Measurements from ENCODE around the gene SLC25A3.
"Not testable (repeated sequence)": the region's sequence is repeated elsewhere in the genome, so short reads cannot be mapped to it uniquely, and the experiment has no call there.

SLC25A3 gene

GRCh38 chr12:98561846-98562245 lies 31.6 kb upstream of the SLC25A3 start:
- Histone ChIP-seq H3K4me3 (ENCODE audit: insufficient read length, low read depth) (no peak overlapping the region), H3K4me1 (ENCODE audit: insufficient read depth, insufficient read length) (no peaks in the 10 kb centered on the region), H3K9me3 (ENCODE audit: insufficient read depth, low read length) (no peaks in the 10 kb centered on the region), H3K36me3 (ENCODE audit: insufficient read depth, insufficient read length, low read length) (no peaks in the 10 kb centered on the region), H3K27me3 (ENCODE audit: insufficient read depth, insufficient read length) (no peaks in the 10 kb centered on the region), H3K9ac (ENCODE audit: insufficient read length, low read depth) (no peak overlapping the region)
- DNase-seq (ENCODE audit: low read depth, low spot score), result no peak
- TF ChIP-seq ZNF274 (IDR thresholded peaks at IDR 0.05; ENCODE audit: low read depth, low read length) (no peak), YY1 (IDR thresholded peaks at IDR 0.05; ENCODE audit: insufficient read depth, insufficient read length) (no peak)

DNA sequence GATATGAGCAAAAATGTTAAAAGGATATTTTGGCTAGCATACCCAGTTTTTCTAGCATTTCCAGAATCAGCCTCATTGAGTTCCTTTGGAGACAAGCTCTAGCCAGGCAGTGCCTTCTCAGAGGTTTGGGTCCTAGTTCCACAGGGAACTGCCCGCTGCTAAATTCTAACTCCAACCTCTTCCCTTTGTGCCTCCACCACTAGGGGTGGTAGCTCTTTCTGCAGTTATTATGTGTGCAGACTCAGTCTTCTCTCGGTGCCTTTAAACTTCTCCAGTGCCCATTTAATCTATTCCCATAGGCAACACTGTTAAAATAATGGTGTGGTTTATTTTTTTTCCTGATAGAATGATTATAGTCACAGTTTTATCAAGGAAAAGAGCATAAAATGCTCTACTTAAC lies 21.5 kb upstream of the SLC25A3 start:
- Histone ChIP-seq H3K36me3 (ENCODE audit: insufficient read depth, insufficient read length, low read length) (no peaks in the 10 kb centered on the region), H3K4me3 (ENCODE audit: insufficient read length, low read depth) (no peak overlapping the region), H3K9ac (ENCODE audit: insufficient read length, low read depth) (no peak overlapping the region), H3K27me3 (ENCODE audit: insufficient read depth, insufficient read length) (no peaks in the 10 kb centered on the region), H3K4me1 (ENCODE audit: insufficient read depth, insufficient read length) (no peaks in the 10 kb centered on the region), H3K9me3 (ENCODE audit: insufficient read depth, low read length) (no peaks in the 10 kb centered on the region)
- DNase-seq (ENCODE audit: low read depth, low spot score), result no peak
- TF ChIP-seq ZNF274 (IDR thresholded peaks at IDR 0.05; ENCODE audit: low read depth, low read length) (no peak), YY1 (IDR thresholded peaks at IDR 0.05; ENCODE audit: insufficient read depth, insufficient read length) (no peak), SUZ12 (IDR thresholded peaks at IDR 0.05; ENCODE audit: extremely low read depth, insufficient read depth, insufficient read length) (no peak)

DNA sequence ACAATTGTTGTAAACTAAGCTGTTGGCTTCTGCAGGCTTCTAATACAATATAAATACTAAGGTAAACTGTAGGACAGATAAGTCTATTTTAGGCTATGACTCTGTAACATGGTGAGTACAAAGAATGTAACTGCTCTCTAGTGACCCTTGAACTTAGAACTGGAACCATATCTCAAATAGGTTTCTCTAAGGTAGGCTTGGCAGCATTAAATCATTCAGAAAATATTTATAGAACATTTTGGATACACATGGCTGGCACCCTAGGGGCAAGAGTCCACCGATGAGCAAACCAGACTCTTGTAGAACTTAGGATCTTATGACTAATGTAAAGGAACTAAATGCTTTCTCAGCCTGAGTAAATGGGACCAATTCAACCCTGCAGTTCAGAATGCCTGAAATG lies 19.4 kb upstream of the SLC25A3 start:
- no peak for DNase-seq (ENCODE audit: low read depth, low spot score)
- H3K9me3 ChIP-seq (ENCODE audit: insufficient read depth, low read length), result no peaks in the 10 kb centered on the region
- no peaks in the 10 kb centered on the region for H3K4me1 ChIP-seq (ENCODE audit: insufficient read depth, insufficient read length)
- TF ChIP-seq SUZ12 (IDR thresholded peaks at IDR 0.05; ENCODE audit: extremely low read depth, insufficient read depth, insufficient read length) (no peak), YY1 (IDR thresholded peaks at IDR 0.05; ENCODE audit: insufficient read depth, insufficient read length) (no peak), ZNF274 (IDR thresholded peaks at IDR 0.05; ENCODE audit: low read depth, low read length) (no peak)
- no peaks in the 10 kb centered on the region for H3K27me3 ChIP-seq (ENCODE audit: insufficient read depth, insufficient read length)
- no peaks in the 10 kb centered on the region for H3K36me3 ChIP-seq (ENCODE audit: insufficient read depth, insufficient read length, low read length)
- no peak overlapping the region for H3K4me3 ChIP-seq (ENCODE audit: insufficient read length, low read depth)
- no peak overlapping the region for H3K9ac ChIP-seq (ENCODE audit: insufficient read length, low read depth)

DNA sequence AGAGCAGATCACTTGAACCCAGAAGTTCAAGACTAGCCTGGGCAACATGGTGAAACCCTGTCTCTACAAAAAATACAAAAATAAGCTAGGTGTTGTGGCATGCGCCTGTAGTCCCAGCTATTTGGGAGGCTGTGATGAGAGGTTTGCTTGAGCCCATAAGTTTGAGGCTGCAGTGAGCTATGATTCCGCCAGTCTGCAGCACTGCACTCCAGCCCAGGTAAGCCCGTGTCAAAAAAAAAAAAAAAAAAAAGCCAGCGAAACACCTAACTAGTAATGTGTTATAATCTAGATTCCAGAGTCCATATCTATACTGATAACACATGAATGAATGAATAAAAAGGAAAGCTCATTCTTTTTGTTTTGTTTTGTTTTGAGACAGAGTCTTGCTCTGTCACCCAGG lies 18.5 kb upstream of the SLC25A3 start:
- Histone ChIP-seq H3K36me3 (ENCODE audit: insufficient read depth, insufficient read length, low read length) (no peaks in the 10 kb centered on the region), H3K9me3 (ENCODE audit: insufficient read depth, low read length) (no peaks in the 10 kb centered on the region), H3K4me3 (ENCODE audit: insufficient read length, low read depth) (no peak overlapping the region), H3K4me1 (ENCODE audit: insufficient read depth, insufficient read length) (no peaks in the 10 kb centered on the region), H3K27me3 (ENCODE audit: insufficient read depth, insufficient read length) (no peaks in the 10 kb centered on the region), H3K9ac (ENCODE audit: insufficient read length, low read depth) (no peak overlapping the region)
- DNase-seq (ENCODE audit: low read depth, low spot score), result no peak
- no peak for TF ChIP-seq YY1 (IDR thresholded peaks at IDR 0.05; ENCODE audit: insufficient read depth, insufficient read length)
- TF ChIP-seq ZNF274 (IDR thresholded peaks at IDR 0.05; ENCODE audit: low read depth, low read length), result no peak
- no peak for TF ChIP-seq SUZ12 (IDR thresholded peaks at IDR 0.05; ENCODE audit: extremely low read depth, insufficient read depth, insufficient read length)

GRCh38 chr12:98576795-98577194 lies 16.7 kb upstream of the SLC25A3 start:
- not testable (repeated sequence) for H3K4me3 ChIP-seq (ENCODE audit: insufficient read length, low read depth); H3K27me3 ChIP-seq (ENCODE audit: insufficient read depth, insufficient read length); H3K4me1 ChIP-seq (ENCODE audit: insufficient read depth, insufficient read length); H3K36me3 ChIP-seq (ENCODE audit: insufficient read depth, insufficient read length, low read length); DNase-seq (ENCODE audit: low read depth, low spot score); H3K9me3 ChIP-seq (ENCODE audit: insufficient read depth, low read length); H3K9ac ChIP-seq (ENCODE audit: insufficient read length, low read depth)

DNA sequence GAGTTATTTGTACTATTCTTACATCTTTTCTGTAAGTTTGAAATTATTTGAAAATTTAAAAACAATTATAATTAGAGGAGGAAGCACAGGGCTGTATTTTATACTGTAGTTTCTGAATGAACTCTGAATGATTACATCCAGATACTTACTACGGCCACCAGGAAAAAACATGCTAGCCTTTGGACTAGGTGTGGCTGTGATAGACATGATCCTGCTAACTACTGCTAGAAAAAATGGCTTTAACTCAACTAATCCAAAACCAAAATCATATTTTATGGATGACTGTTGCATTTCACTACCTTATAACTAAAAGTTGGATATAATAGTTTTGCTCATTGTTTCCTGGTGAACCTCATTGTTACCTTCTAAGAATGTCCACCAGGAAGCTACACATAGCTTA lies 15.1 kb upstream of the SLC25A3 start:
- Histone ChIP-seq H3K9me3 (ENCODE audit: insufficient read depth, low read length) (no peaks in the 10 kb centered on the region), H3K9ac (ENCODE audit: insufficient read length, low read depth) (no peak overlapping the region), H3K36me3 (ENCODE audit: insufficient read depth, insufficient read length, low read length) (no peaks in the 10 kb centered on the region), H3K27me3 (ENCODE audit: insufficient read depth, insufficient read length) (no peaks in the 10 kb centered on the region), H3K4me1 (ENCODE audit: insufficient read depth, insufficient read length) (no peaks in the 10 kb centered on the region), H3K4me3 (ENCODE audit: insufficient read length, low read depth) (no peak overlapping the region)
- no peak for DNase-seq (ENCODE audit: low read depth, low spot score)
- TF ChIP-seq SUZ12 (IDR thresholded peaks at IDR 0.05; ENCODE audit: extremely low read depth, insufficient read depth, insufficient read length) (no peak), YY1 (IDR thresholded peaks at IDR 0.05; ENCODE audit: insufficient read depth, insufficient read length) (no peak), ZNF274 (IDR thresholded peaks at IDR 0.05; ENCODE audit: low read depth, low read length) (no peak)

DNA sequence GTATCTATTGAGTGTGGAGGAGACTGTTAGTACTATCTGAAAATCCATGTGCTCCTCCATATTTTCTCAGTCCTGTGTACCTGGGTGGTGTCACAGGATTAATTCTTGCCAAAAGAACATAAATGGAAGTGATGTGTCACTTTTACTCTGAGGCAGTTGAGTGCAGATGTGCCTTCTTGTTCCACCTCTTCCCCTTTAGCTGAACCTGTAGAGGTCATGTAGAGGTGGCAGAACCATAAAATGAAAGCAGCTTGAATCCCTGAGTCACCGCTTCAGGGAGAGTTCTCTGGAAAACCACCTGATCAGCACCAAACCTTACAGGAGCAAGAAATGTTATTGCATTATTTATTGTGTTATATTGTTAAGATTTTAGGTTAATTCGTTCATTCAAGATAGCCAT lies 14.7 kb upstream of the SLC25A3 start:
- Histone ChIP-seq H3K27me3 (ENCODE audit: insufficient read depth, insufficient read length) (no peaks in the 10 kb centered on the region), H3K36me3 (ENCODE audit: insufficient read depth, insufficient read length, low read length) (no peaks in the 10 kb centered on the region), H3K4me3 (ENCODE audit: insufficient read length, low read depth) (no peak overlapping the region), H3K9me3 (ENCODE audit: insufficient read depth, low read length) (no peaks in the 10 kb centered on the region), H3K4me1 (ENCODE audit: insufficient read depth, insufficient read length) (no peaks in the 10 kb centered on the region), H3K9ac (ENCODE audit: insufficient read length, low read depth) (no peak overlapping the region)
- no peak for DNase-seq (ENCODE audit: low read depth, low spot score)
- TF ChIP-seq SUZ12 (IDR thresholded peaks at IDR 0.05; ENCODE audit: extremely low read depth, insufficient read depth, insufficient read length) (no peak), YY1 (IDR thresholded peaks at IDR 0.05; ENCODE audit: insufficient read depth, insufficient read length) (no peak), ZNF274 (IDR thresholded peaks at IDR 0.05; ENCODE audit: low read depth, low read length) (no peak)

GRCh38 chr12:98579347-98579746 lies 14.1 kb upstream of the SLC25A3 start:
- TF ChIP-seq ZNF274 (IDR thresholded peaks at IDR 0.05; ENCODE audit: low read depth, low read length), result no peak
- TF ChIP-seq SUZ12 (IDR thresholded peaks at IDR 0.05; ENCODE audit: extremely low read depth, insufficient read depth, insufficient read length), result no peak
- TF ChIP-seq YY1 (IDR thresholded peaks at IDR 0.05; ENCODE audit: insufficient read depth, insufficient read length), result no peak

More at GRCh38 chr12:98579347-98579746, 14.1 kb upstream of the SLC25A3 start:
- Histone ChIP-seq H3K36me3 (ENCODE audit: insufficient read depth, insufficient read length, low read length) (no peaks in the 10 kb centered on the region), H3K4me1 (ENCODE audit: insufficient read depth, insufficient read length) (no peaks in the 10 kb centered on the region), H3K27me3 (ENCODE audit: insufficient read depth, insufficient read length) (no peaks in the 10 kb centered on the region), H3K9ac (ENCODE audit: insufficient read length, low read depth) (no peak overlapping the region), H3K9me3 (ENCODE audit: insufficient read depth, low read length) (no peaks in the 10 kb centered on the region), H3K4me3 (ENCODE audit: insufficient read length, low read depth) (no peak overlapping the region)
- no peak for DNase-seq (ENCODE audit: low read depth, low spot score)

Measured in NT2/D1 (cell line).